Colonic mucosa (tissue), 4 donors: Measurements from ENCODE around the gene SLC5A2. TPM values are rescaled to one million over a fixed set of nuclear protein-coding genes. Genes with fewer than 3 reads are reported as not detected.
"Not testable (repeated sequence)": the region's sequence is repeated elsewhere in the genome, so short reads cannot be mapped to it uniquely, and the experiment has no call there.

Source experiments
- DNase-seq: peaks from one replicate; pipeline ENCODE4 v3.0.0-alpha.2; 2020
- H3K27ac ChIP-seq: fragments of 200-600 bp; one replicate; pipeline ENCODE4 v1.8.0; 2021
- H3K27me3 ChIP-seq: fragments of 200-600 bp; one replicate; pipeline ENCODE4 v1.8.0; 2021
- H3K36me3 ChIP-seq: fragments of 200-600 bp; one replicate; pipeline ENCODE4 v1.8.0; 2021
- H3K4me1 ChIP-seq: fragments of 200-600 bp; one replicate; pipeline ENCODE4 v1.8.0; 2021; ENCODE audit warnings: mild to moderate bottlenecking
- H3K4me3 ChIP-seq: fragments of 200-600 bp; one replicate; pipeline ENCODE4 v1.8.0; 2021
- H3K9ac ChIP-seq, 2 donors: one replicate each; pipeline ENCODE4 v1.7.0; 2013; ENCODE audit warnings: control low read depth in 2 of 2, low read depth in 2 of 2, low read length in 2 of 2
- H3K9me3 ChIP-seq: fragments of 200-600 bp; one replicate; pipeline ENCODE4 v1.8.0; 2021
- intact Hi-C: fragments of 100-400 bp; cut with DNase I; formaldehyde crosslinking; loops from one replicate; pipeline ENCODE4 v1.14.1; 2022
- total RNA-seq, 2 donors: library from RNA; stranded (reverse); fragmentation: NEBNext Ultra II Directional in 1 of 2; extraction: Animal tissue kit (Norgen Biotek cat#: 25700) in 1 of 2; gene quantifications; one replicate each; pipeline ENCODE4 v1.2.1, GENCODE V29; 2021
- TF ChIP-seq, protein P1 (sequence below): fragments of 200-600 bp; IDR thresholded peaks from one replicate; pipeline ENCODE4 v1.8.0; 2022; ENCODE audit warnings: antibody characterized with exemption, mild to moderate bottlenecking
- donor health status: healthy.
- donor health status: DM: no; HTN: no; CAD: no.
- donor health status: DM: no; HTN: no; CAD: no.

SLC5A2 gene
- total RNA-seq, 2 donors from 2014 or later: 0.20 to 0.21 TPM

DNA sequence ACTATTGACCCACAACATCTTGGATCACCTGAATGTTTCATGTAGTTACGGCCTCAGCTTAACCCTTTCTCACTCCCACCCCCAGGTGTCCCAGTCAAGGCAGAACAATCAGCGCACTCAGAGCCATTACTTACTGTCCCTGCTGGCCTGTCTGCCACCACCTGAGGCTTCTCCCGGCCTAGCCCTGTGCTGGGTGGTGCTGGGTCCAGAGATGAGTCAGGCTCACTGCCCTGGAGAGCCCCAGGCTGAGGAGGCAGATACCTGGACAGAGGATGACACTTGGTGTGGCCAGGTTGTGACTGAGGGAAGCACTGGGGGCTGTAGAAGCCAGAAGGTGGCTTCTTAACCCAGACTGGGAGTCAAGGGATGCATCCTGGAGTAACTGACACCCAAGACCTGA, 4.0 kb upstream of the SLC5A2 start:
- H3K4me1 ChIP-seq: peaks cover 10% of the 10 kb centered on the region
- intact Hi-C loops: no loop called here
- H3K9ac ChIP-seq: no peak overlapping the region
- H3K27ac ChIP-seq: no peak overlapping the region
- DNase-seq: no peak
- H3K4me3 ChIP-seq: no peak overlapping the region
- H3K36me3 ChIP-seq: no peaks in the 10 kb centered on the region
- no peaks in the 10 kb centered on the region for H3K27me3 ChIP-seq
- H3K9me3 ChIP-seq: no peaks in the 10 kb centered on the region
- TF ChIP-seq, protein P1, sequence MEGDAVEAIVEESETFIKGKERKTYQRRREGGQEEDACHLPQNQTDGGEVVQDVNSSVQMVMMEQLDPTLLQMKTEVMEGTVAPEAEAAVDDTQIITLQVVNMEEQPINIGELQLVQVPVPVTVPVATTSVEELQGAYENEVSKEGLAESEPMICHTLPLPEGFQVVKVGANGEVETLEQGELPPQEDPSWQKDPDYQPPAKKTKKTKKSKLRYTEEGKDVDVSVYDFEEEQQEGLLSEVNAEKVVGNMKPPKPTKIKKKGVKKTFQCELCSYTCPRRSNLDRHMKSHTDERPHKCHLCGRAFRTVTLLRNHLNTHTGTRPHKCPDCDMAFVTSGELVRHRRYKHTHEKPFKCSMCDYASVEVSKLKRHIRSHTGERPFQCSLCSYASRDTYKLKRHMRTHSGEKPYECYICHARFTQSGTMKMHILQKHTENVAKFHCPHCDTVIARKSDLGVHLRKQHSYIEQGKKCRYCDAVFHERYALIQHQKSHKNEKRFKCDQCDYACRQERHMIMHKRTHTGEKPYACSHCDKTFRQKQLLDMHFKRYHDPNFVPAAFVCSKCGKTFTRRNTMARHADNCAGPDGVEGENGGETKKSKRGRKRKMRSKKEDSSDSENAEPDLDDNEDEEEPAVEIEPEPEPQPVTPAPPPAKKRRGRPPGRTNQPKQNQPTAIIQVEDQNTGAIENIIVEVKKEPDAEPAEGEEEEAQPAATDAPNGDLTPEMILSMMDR: no peak

DNA sequence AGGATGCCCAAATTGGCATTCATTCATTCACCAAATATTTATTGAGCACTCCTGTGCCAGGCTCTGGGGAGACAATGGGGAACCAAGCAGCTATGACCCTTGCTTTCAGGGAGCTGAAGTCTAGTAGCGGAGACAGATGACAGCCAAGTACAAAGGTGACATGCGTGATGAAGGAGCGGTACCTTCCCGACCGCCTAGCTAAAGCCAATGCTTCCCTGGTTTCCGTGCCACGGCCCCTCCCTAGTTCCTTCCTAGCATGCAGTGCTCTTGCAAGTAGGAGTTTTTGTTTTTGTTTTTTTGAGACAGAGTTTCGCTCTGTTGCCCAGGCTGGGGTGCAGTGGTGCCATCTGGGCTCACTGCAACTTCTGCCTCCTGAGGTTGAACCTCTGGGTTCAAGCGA, 3.2 kb upstream of the SLC5A2 start:
- H3K4me1 ChIP-seq: peaks cover 10% of the 10 kb centered on the region
- H3K27ac ChIP-seq: no peak overlapping the region
- no peak for DNase-seq
- intact Hi-C loops: no loop called here
- TF ChIP-seq, protein P1: no peak
- no peaks in the 10 kb centered on the region for H3K9me3 ChIP-seq
- H3K9ac ChIP-seq: no peak overlapping the region
- H3K4me3 ChIP-seq: no peak overlapping the region
- H3K36me3 ChIP-seq: no peaks in the 10 kb centered on the region
- no peaks in the 10 kb centered on the region for H3K27me3 ChIP-seq

GRCh38 chr16:31480851-31481536, 1.9 kb upstream of the SLC5A2 start:
- H3K27ac ChIP-seq: peak overlapping the region; percentile 2
- peaks cover 6% of the 10 kb centered on the region for H3K4me1 ChIP-seq

DNA sequence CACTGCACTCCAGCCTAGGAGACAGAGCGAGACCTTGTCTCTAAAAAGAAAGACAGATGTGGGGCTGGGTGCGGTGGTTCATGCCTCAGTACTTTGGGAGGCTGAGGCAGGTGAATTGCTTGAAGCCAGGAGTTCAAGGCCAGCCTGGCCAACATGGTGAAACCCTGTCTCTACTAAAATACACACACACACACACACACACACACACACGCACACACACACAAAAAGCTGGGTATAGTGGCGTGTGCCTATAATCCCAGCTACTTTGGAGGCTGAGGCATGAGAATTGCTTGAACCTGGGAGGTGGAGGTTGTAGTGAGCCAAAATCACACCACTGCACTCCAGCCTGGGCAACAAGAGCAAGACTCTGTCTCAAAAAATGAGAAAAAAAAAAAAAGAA, 1.1 kb downstream of the SLC5A2 start:
- H3K27me3 ChIP-seq, H3K4me1 ChIP-seq, intact Hi-C loops, H3K9ac ChIP-seq, H3K36me3 ChIP-seq, DNase-seq, H3K4me3 ChIP-seq, H3K9me3 ChIP-seq: not testable (repeated sequence)
- H3K27ac ChIP-seq: peak overlapping the region; percentile 55

More at GRCh38 chr16:31480851-31481536, 1.9 kb upstream of the SLC5A2 start:
- no peak overlapping the region for H3K4me3 ChIP-seq
- no peak overlapping the region for H3K9ac ChIP-seq
- intact Hi-C loops: no loop called here
- H3K9me3 ChIP-seq: no peaks in the 10 kb centered on the region
- no peaks in the 10 kb centered on the region for H3K36me3 ChIP-seq
- TF ChIP-seq, protein P1: no peak
- DNase-seq: peak; percentile 71
- no peaks in the 10 kb centered on the region for H3K27me3 ChIP-seq

DNA sequence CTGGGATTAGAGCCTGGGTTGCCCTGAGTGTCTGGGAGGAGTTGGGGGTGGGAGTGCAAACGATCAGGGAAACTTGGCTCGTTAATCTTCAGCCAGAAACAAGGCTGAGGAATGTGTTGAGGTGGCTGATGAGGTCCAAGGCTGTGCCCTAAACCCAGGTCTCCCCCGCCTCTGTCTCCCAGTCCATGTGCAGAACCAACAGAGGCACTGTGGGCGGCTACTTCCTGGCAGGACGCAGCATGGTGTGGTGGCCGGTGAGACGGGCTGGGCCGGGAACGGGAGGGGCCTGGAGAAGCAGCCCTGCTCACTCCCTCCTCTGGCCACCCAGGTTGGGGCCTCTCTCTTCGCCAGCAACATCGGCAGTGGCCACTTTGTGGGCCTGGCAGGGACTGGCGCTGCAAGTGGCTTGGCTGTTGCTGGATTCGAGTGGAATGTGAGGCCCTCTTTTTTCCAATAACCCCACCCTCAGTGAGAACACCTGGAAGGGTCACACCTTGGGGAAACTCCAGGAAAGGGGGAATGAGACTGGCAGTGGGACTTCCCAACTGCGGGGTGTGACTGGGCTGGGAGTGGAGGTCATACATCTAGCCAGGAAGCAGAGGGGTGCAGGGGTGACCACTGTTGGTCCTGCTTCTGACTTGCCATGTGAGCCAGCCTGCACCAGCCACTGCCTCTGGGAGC, 1.7 kb downstream of the SLC5A2 start:
- Histone ChIP-seq H3K27ac (peak overlapping the region; percentile 55), H3K9me3 (no peaks in the 10 kb centered on the region), H3K4me1 (peaks cover 7% of the 10 kb centered on the region), H3K27me3 (no peaks in the 10 kb centered on the region), H3K4me3 (no peak overlapping the region), H3K36me3 (no peaks in the 10 kb centered on the region), H3K9ac (peak overlapping the region; percentile 12 to 49)
- intact Hi-C loops: no loop called here
- TF ChIP-seq, protein P1: no peak
- peak; percentile 72 for DNase-seq

DNA sequence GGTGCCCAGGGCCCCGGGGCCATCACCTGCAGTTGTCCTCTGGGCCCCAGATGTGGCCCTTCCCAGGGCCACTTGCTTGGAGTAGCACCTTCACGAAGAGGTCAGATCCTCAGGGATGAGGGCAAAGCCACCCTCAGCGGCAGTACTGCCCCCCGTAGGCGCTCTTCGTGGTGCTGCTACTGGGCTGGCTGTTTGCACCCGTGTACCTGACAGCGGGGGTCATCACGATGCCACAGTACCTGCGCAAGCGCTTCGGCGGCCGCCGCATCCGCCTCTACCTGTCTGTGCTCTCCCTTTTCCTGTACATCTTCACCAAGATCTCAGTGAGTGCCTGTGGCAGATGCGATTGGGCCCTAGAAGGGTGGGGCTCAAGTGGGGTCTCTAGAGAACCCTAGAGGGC, 2.6 kb downstream of the SLC5A2 start:
- peak overlapping the region; percentile 55 for H3K27ac ChIP-seq
- no peak overlapping the region for H3K9ac ChIP-seq
- intact Hi-C loops: no loop called here
- no peaks in the 10 kb centered on the region for H3K9me3 ChIP-seq
- no peak overlapping the region for H3K4me3 ChIP-seq
- peaks cover 7% of the 10 kb centered on the region for H3K4me1 ChIP-seq
- no peak for DNase-seq
- no peaks in the 10 kb centered on the region for H3K36me3 ChIP-seq
- no peaks in the 10 kb centered on the region for H3K27me3 ChIP-seq
- TF ChIP-seq, protein P1: no peak
